Measurements from ENCODE around the gene NRIP2.

The NRIP2 gene, protein sequence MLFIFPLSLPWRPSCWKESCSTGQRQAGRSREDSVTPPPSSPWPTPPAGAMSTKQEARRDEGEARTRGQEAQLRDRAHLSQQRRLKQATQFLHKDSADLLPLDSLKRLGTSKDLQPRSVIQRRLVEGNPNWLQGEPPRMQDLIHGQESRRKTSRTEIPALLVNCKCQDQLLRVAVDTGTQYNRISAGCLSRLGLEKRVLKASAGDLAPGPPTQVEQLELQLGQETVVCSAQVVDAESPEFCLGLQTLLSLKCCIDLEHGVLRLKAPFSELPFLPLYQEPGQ

GRCh38 chr12:2834581-2835491 lies at the start of gene NRIP2:
Gene NRIP2, minus strand, starts transcription at chr12:2835035. Its CDS starts 52 bp downstream, at chr12:2834983.
- TF ChIP-seq, protein P1, sequence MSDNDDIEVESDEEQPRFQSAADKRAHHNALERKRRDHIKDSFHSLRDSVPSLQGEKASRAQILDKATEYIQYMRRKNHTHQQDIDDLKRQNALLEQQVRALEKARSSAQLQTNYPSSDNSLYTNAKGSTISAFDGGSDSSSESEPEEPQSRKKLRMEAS (IDR thresholded peaks at IDR 0.05; ENCODE audit: low read depth, low read length): no peak
- no peak for TF ChIP-seq POLR2A (IDR thresholded peaks at IDR 0.05; ENCODE audit: extremely low read depth, insufficient read length)
- TF ChIP-seq MYC (IDR thresholded peaks at IDR 0.05; ENCODE audit: low read depth, low read length): no peak
- TF ChIP-seq, protein P2, sequence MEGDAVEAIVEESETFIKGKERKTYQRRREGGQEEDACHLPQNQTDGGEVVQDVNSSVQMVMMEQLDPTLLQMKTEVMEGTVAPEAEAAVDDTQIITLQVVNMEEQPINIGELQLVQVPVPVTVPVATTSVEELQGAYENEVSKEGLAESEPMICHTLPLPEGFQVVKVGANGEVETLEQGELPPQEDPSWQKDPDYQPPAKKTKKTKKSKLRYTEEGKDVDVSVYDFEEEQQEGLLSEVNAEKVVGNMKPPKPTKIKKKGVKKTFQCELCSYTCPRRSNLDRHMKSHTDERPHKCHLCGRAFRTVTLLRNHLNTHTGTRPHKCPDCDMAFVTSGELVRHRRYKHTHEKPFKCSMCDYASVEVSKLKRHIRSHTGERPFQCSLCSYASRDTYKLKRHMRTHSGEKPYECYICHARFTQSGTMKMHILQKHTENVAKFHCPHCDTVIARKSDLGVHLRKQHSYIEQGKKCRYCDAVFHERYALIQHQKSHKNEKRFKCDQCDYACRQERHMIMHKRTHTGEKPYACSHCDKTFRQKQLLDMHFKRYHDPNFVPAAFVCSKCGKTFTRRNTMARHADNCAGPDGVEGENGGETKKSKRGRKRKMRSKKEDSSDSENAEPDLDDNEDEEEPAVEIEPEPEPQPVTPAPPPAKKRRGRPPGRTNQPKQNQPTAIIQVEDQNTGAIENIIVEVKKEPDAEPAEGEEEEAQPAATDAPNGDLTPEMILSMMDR (IDR thresholded peaks at IDR 0.05; ENCODE audit: low read depth, low read length): no peak
- DNase-seq (ENCODE audit: low read depth): no peak

DNA sequence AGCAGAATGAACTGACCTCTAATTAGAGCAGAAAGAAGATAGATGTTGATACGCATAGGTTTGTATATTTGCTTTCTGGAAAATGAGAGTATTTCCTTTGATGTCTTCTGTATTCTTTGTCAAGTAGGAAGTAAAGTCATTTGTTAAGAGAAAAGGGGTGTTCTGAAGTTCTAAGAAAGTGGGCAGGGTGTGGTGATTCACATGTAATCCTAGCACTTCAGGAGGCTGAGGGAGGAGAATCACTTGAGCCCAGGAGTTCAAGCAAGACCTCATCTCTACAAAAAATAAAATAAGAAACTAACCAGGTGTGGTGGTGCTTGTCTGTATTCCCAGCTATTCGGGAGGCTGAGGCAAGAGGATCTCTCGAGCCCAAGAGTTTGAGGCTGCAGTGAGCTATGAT lies 45.0 kb upstream of the NRIP2 start:
- no peak overlapping the region for H3K4me3 ChIP-seq (ENCODE audit: low read depth, low read length)

More at GRCh38 chr12:2834581-2835491, at the start of gene NRIP2:
- no peak within 1 kb of the TSS for H3K4me3 ChIP-seq (ENCODE audit: low read depth, low read length)

GRCh38 chr12:2877953-2878732 lies 43.3 kb upstream of the NRIP2 start:
- peak; percentile 84 for DNase-seq (ENCODE audit: low read depth)
- TF ChIP-seq, protein P2 (IDR thresholded peaks at IDR 0.05; ENCODE audit: low read depth, low read length): no peak
- TF ChIP-seq MYC (IDR thresholded peaks at IDR 0.05; ENCODE audit: low read depth, low read length): no peak
- no peak for TF ChIP-seq POLR2A (IDR thresholded peaks at IDR 0.05; ENCODE audit: extremely low read depth, insufficient read length)
- TF ChIP-seq, protein P1 (IDR thresholded peaks at IDR 0.05; ENCODE audit: low read depth, low read length): no peak
- peak overlapping the region; percentile 85 for H3K4me3 ChIP-seq (ENCODE audit: low read depth, low read length)

More for the DNA sequence above, 45.0 kb upstream of the NRIP2 start:
- TF ChIP-seq, protein P2 (IDR thresholded peaks at IDR 0.05; ENCODE audit: low read depth, low read length): no peak
- TF ChIP-seq POLR2A (IDR thresholded peaks at IDR 0.05; ENCODE audit: extremely low read depth, insufficient read length) (no peak), MYC (IDR thresholded peaks at IDR 0.05; ENCODE audit: low read depth, low read length) (no peak)
- TF ChIP-seq, protein P1 (IDR thresholded peaks at IDR 0.05; ENCODE audit: low read depth, low read length): no peak
- DNase-seq (ENCODE audit: low read depth): no peak

DNA sequence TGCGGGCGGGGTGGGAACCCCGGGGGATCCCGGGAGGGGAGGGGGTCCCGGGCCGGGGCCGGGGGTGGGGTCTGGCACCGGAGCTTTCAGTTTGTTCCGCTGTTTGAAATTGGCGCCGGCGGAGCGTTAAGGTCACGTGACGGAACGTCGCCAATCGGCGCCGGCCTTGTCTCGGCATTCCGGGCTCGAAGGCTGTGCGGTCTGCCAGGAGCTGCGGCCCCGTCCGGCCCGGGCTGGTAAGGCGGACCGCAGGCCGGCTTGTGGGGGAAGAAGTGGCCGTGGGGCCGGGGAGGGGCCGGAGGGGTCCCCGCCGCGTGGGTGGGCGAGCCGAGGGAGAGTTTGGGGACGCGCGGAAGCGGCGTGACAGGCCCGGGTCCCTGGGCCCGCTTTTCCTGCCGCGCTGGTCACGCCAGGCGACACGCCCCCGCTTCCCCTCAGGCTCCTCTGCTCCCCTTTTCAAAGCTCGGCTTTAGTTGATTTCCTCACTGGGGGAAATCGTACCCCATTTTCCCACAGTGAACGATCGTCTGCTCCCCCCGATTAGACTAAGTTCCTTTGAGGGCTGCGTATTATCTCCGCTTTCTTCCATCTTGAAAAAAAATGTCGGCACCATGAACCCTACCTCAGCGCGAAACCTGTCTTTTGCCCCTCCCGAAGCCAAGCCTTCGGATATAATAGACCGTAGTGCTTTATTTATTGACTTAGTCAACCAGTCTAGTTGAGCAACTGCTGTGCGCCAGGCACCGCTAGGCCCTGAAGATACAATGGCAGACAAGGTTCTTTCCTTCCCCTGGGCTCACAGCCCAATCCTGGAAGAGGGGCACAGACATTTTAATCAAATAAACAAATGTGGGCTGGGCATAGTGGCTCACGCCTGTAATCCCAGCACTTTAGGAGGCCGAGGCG lies 42.5 kb upstream of the NRIP2 start, which contains the start of the genes FOXM1 and RHNO1:
FOXM1 (minus strand) TSS at position 128 of the 906 bp plus-strand sequence. CDS start 2,696 bp downstream, outside the sequence.
RHNO1 (plus strand) TSS at position 177 of the 906 bp plus-strand sequence. CDS start 8,144 bp downstream, outside the sequence.
- TF ChIP-seq, protein P2 (IDR thresholded peaks at IDR 0.05; ENCODE audit: low read depth, low read length): no peak
- TF ChIP-seq POLR2A (IDR thresholded peaks at IDR 0.05; ENCODE audit: extremely low read depth, insufficient read length): peak; percentile 70
- peak; percentile 64 for TF ChIP-seq MYC (IDR thresholded peaks at IDR 0.05; ENCODE audit: low read depth, low read length)
- TF ChIP-seq, protein P1 (IDR thresholded peaks at IDR 0.05; ENCODE audit: low read depth, low read length): peak; percentile 88
- peak within 1 kb of the TSS; percentile 88 for H3K4me3 ChIP-seq (ENCODE audit: low read depth, low read length)
- peak; percentile 91 for DNase-seq (ENCODE audit: low read depth)

Data from NB4 (cell line).